NT2/D1 (cell line): ENCODE data around the gene SYP.

Experiments used
- DNase-seq: peaks from one replicate; pipeline ENCODE4 v3.0.0-alpha.2; 2011; ENCODE audit warnings: low read depth, low spot score
- H3K27me3 ChIP-seq: 2 replicates; pipeline ENCODE4 v1.6.0; 2011; ENCODE audit warnings: mild to moderate bottlenecking; ENCODE audit not compliant: insufficient read length, insufficient read depth
- H3K36me3 ChIP-seq: 2 replicates; pipeline ENCODE4 v1.6.1; 2011; ENCODE audit warnings: mild to moderate bottlenecking, low read length, mixed read lengths; ENCODE audit not compliant: insufficient read depth, insufficient read length
- H3K4me1 ChIP-seq: 2 replicates; pipeline ENCODE4 v1.5.1; 2011; ENCODE audit not compliant: insufficient read depth, insufficient read length
- H3K4me3 ChIP-seq: 2 replicates; pipeline ENCODE4 v1.5.1; 2011; ENCODE audit warnings: low read depth; ENCODE audit not compliant: insufficient read length
- H3K9ac ChIP-seq: 2 replicates; pipeline ENCODE4 v1.6.0; 2011; ENCODE audit warnings: low read depth; ENCODE audit not compliant: insufficient read length
- H3K9me3 ChIP-seq: 2 replicates; pipeline ENCODE4 v1.5.1; 2011; ENCODE audit warnings: mild to moderate bottlenecking, low read length; ENCODE audit not compliant: insufficient read depth
- SUZ12 ChIP-seq: IDR thresholded peaks from 2 replicates; pipeline ENCODE4 v1.6.1; 2011; ENCODE audit not compliant: insufficient read length, insufficient read depth; ENCODE audit errors: extremely low read depth
- YY1 ChIP-seq: IDR thresholded peaks from 2 replicates; pipeline ENCODE4 v1.6.1; 2011; ENCODE audit not compliant: insufficient read length, insufficient read depth
- ZNF274 ChIP-seq: IDR thresholded peaks from 2 replicates; pipeline ENCODE4 v1.6.1; 2011; ENCODE audit warnings: mild to moderate bottlenecking, low read depth, low read length

Gene SYP

GRCh38 chrX:49243166-49243565 lies 43.2 kb upstream of the SYP start:
- DNase-seq: no peak
- Histone ChIP-seq H3K9ac (no peak overlapping the region), H3K36me3 (peaks cover 37% of the 10 kb centered on the region), H3K4me3 (no peak overlapping the region), H3K9me3 (no peaks in the 10 kb centered on the region), H3K27me3 (no peaks in the 10 kb centered on the region), H3K4me1 (no peaks in the 10 kb centered on the region)
- TF ChIP-seq ZNF274: no peak
- TF ChIP-seq SUZ12: no peak
- TF ChIP-seq YY1: no peak

- TF ChIP-seq SUZ12 (no peak), ZNF274 (no peak), YY1 (no peak)
- Histone ChIP-seq H3K36me3 (peaks cover 33% of the 10 kb centered on the region), H3K4me3 (no peak overlapping the region), H3K9ac (no peak overlapping the region), H3K4me1 (no peaks in the 10 kb centered on the region), H3K27me3 (no peaks in the 10 kb centered on the region), H3K9me3 (no peaks in the 10 kb centered on the region)
- no peak for DNase-seq
Observed at GRCh38 chrX:49242545-49243066, 42.6 kb upstream of the SYP start.

GRCh38 chrX:49238735-49239134 lies 38.7 kb upstream of the SYP start:
- H3K4me1 ChIP-seq: peaks cover 2% of the 10 kb centered on the region
- no peak for DNase-seq
- TF ChIP-seq ZNF274: no peak
- no peak for TF ChIP-seq YY1
- TF ChIP-seq SUZ12: no peak
- no peaks in the 10 kb centered on the region for H3K27me3 ChIP-seq
- H3K9me3 ChIP-seq: no peaks in the 10 kb centered on the region
- no peak overlapping the region for H3K4me3 ChIP-seq
- peaks cover 12% of the 10 kb centered on the region for H3K36me3 ChIP-seq
- no peak overlapping the region for H3K9ac ChIP-seq

GRCh38 chrX:49237060-49237459 lies 37.1 kb upstream of the SYP start:
- Histone ChIP-seq H3K9ac (peak overlapping the region; percentile 51), H3K27me3 (no peaks in the 10 kb centered on the region), H3K9me3 (no peaks in the 10 kb centered on the region), H3K4me1 (peaks cover 2% of the 10 kb centered on the region), H3K36me3 (peaks cover 5% of the 10 kb centered on the region), H3K4me3 (no peak overlapping the region)
- TF ChIP-seq SUZ12 (no peak), YY1 (no peak), ZNF274 (no peak)
- DNase-seq: no peak

- DNase-seq: no peak
- H3K4me1 ChIP-seq: peaks cover 2% of the 10 kb centered on the region
- no peaks in the 10 kb centered on the region for H3K36me3 ChIP-seq
- H3K9ac ChIP-seq: no peak overlapping the region
- H3K4me3 ChIP-seq: no peak overlapping the region
- H3K9me3 ChIP-seq: no peaks in the 10 kb centered on the region
- TF ChIP-seq YY1 (no peak), SUZ12 (no peak), ZNF274 (no peak)
- no peaks in the 10 kb centered on the region for H3K27me3 ChIP-seq
Observed at GRCh38 chrX:49233887-49234555, 34.0 kb upstream of the SYP start.

- peaks cover 2% of the 10 kb centered on the region for H3K4me1 ChIP-seq
- no peak within 1 kb of the TSS for H3K9ac ChIP-seq
- H3K9me3 ChIP-seq: no peaks in the 10 kb centered on the region
- H3K36me3 ChIP-seq: no peaks in the 10 kb centered on the region
- no peak within 1 kb of the TSS for H3K4me3 ChIP-seq
- DNase-seq: no peak
- no peak for TF ChIP-seq SUZ12
- no peak for TF ChIP-seq YY1
- TF ChIP-seq ZNF274: no peak
- H3K27me3 ChIP-seq: no peaks in the 10 kb centered on the region
Observed at GRCh38 chrX:49233176-49233575, 33.2 kb upstream of the SYP start, which contains the start of gene CACNA1F. CACNA1F (minus strand) TSS chrX:49233340; CDS start chrX:49233309, 31 bp downstream.

GRCh38 chrX:49232525-49232924 lies 32.5 kb upstream of the SYP start:
- Histone ChIP-seq H3K4me3 (no peak overlapping the region), H3K9me3 (no peaks in the 10 kb centered on the region), H3K27me3 (no peaks in the 10 kb centered on the region), H3K36me3 (no peaks in the 10 kb centered on the region), H3K9ac (no peak overlapping the region), H3K4me1 (peaks cover 2% of the 10 kb centered on the region)
- DNase-seq: no peak
- TF ChIP-seq SUZ12: no peak
- no peak for TF ChIP-seq YY1
